NCI-H1417 (cell line): Measurements from ENCODE around the gene DEGS1.

Experiments
- DNase-seq, 3 experiments: peaks; one replicate each; lab custom pipeline; 2025; lab: John Stamatoyannopoulos, UW

Gene DEGS1

GRCh38 chr1:224182866-224183590, at the start of gene DEGS1:
TSS of gene DEGS1 (plus strand) at chr1:224183240. CDS start at chr1:224183337, 97 bp downstream.
- DNase-seq: peak; percentile 76 to 96 (median 95)

GRCh38 chr1:224133741-224134299, 49.2 kb upstream of the DEGS1 start:
- no peak for DNase-seq

GRCh38 chr1:224137518-224137917, 45.5 kb upstream of the DEGS1 start:
- DNase-seq: no peak

GRCh38 chr1:224138198-224138597, 44.8 kb upstream of the DEGS1 start:
- no peak for DNase-seq

GRCh38 chr1:224141693-224142092, 41.3 kb upstream of the DEGS1 start:
- DNase-seq: no peak

GRCh38 chr1:224149709-224150108, 33.3 kb upstream of the DEGS1 start:
- no peak for DNase-seq

GRCh38 chr1:224151117-224151516, 31.9 kb upstream of the DEGS1 start:
- no peak for DNase-seq

GRCh38 chr1:224157316-224157715, 25.7 kb upstream of the DEGS1 start:
- DNase-seq: no peak

GRCh38 chr1:224159541-224159940, 23.5 kb upstream of the DEGS1 start:
- DNase-seq: no peak

- DNase-seq: no peak
Observed at GRCh38 chr1:224160171-224160682, 22.8 kb upstream of the DEGS1 start.

GRCh38 chr1:224162768-224163167, 20.3 kb upstream of the DEGS1 start:
- no peak for DNase-seq

GRCh38 chr1:224163311-224163710, 19.7 kb upstream of the DEGS1 start:
- DNase-seq: no peak

- DNase-seq: no peak
Observed at GRCh38 chr1:224168859-224169380, 14.1 kb upstream of the DEGS1 start.

GRCh38 chr1:224169718-224170270, 13.2 kb upstream of the DEGS1 start:
- no peak for DNase-seq

GRCh38 chr1:224170343-224170742, 12.7 kb upstream of the DEGS1 start:
- no peak for DNase-seq

GRCh38 chr1:224170748-224171478, 12.1 kb upstream of the DEGS1 start:
- DNase-seq: no peak

- no peak for DNase-seq
Observed at GRCh38 chr1:224172229-224172628, 10.8 kb upstream of the DEGS1 start.

GRCh38 chr1:224173523-224173922, 9.5 kb upstream of the DEGS1 start:
- DNase-seq: no peak

GRCh38 chr1:224175617-224176016, 7.4 kb upstream of the DEGS1 start:
- no peak for DNase-seq

GRCh38 chr1:224177356-224177999, 5.6 kb upstream of the DEGS1 start:
- no peak for DNase-seq

GRCh38 chr1:224178894-224179293, 4.1 kb upstream of the DEGS1 start:
- no peak for DNase-seq
